ENCODE data around the gene HSD17B8.

HSD17B8 gene

DNA sequence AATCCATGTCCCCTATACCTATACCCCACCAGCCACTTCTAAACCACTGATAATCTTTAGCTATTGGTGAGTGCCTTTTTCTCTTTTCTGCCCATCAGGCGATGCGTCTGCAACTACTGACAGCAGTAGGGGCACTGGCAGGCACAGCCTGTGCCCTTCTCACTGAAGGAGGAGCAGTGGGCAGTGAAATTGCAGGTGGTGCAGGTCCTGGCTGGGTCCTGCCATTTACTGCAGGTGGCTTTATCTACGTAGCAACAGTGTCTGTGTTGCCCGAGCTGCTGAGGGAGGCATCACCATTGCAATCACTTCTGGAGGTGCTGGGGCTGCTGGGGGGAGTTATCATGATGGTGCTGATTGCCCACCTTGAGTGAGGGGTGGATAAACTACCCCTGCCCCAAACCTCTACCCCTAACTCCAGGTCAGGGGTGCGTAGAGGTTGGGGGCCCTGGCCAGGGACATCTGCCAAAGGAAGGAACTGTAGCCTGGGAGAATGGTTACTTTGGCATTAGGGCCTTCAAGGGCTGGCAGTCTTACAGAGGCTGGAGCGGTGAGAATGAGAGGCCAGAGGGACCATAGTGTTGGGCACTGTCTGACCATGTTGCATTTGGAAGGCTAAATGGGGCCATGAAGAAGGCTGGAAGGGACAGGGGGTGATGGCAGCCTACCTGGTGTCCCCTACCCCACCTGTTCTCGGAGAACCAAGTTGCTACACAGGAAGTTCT, 851 bp upstream of the HSD17B8 start:
- TF ChIP-seq, protein P1, sequence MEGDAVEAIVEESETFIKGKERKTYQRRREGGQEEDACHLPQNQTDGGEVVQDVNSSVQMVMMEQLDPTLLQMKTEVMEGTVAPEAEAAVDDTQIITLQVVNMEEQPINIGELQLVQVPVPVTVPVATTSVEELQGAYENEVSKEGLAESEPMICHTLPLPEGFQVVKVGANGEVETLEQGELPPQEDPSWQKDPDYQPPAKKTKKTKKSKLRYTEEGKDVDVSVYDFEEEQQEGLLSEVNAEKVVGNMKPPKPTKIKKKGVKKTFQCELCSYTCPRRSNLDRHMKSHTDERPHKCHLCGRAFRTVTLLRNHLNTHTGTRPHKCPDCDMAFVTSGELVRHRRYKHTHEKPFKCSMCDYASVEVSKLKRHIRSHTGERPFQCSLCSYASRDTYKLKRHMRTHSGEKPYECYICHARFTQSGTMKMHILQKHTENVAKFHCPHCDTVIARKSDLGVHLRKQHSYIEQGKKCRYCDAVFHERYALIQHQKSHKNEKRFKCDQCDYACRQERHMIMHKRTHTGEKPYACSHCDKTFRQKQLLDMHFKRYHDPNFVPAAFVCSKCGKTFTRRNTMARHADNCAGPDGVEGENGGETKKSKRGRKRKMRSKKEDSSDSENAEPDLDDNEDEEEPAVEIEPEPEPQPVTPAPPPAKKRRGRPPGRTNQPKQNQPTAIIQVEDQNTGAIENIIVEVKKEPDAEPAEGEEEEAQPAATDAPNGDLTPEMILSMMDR (IDR thresholded peaks at IDR 0.05; ENCODE audit: low read length, missing control alignments): no peak
- no peak overlapping the region for H3K4me3 ChIP-seq (replicated peaks; ENCODE audit: low read depth, low read length)
- DNase-seq (ENCODE audit: low read depth): no peak

DNA sequence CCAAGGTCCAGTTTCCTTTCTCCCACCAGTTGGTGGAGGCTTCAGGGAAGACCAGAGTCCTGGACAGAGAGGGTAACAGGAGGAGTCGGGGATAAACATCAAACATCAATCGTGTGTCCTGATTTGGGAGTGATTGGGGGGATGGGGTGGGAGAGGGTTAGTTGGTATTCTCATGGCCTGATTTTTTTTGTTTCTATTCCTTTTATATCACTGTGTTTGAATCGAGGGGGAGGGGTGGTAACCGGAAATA, 365 bp upstream of the HSD17B8 start:
- no peak overlapping the region for H3K4me3 ChIP-seq (replicated peaks; ENCODE audit: low read depth, low read length)
- DNase-seq (ENCODE audit: low read depth): no peak
- TF ChIP-seq, protein P1 (IDR thresholded peaks at IDR 0.05; ENCODE audit: low read length, missing control alignments): no peak

DNA sequence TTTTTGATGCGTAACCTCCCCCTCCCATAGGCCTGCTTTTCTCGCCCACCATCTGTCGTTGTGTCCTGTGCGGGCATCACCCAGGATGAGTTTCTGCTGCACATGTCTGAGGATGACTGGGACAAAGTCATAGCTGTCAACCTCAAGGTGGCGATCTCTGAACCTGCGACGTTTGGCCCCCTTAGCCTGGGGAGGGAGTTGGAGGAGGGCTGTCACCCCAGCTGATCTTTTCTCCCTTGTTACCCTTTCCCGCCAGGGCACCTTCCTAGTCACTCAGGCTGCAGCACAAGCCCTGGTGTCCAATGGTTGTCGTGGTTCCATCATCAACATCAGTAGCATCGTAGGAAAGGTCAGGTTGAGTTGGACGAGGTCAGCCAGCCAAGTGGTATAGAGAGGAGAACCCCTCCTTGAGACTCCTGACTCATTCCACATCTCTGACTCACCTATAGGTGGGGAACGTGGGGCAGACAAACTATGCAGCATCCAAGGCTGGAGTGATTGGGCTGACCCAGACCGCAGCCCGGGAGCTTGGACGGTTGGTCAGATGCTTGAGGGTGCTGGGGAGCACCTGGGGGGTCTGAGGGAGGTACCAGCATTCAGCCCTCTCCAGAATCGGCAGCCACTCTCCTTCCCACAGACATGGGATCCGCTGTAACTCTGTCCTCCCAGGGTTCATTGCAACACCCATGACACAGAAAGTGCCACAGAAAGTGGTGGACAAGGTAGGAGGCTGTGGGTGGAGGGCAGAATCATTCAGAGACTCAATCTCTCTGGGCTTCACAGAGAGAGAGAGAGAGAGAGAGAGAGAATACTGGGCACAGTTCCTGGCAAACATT, 954 bp downstream of the HSD17B8 start:
- peak overlapping the region; percentile 75 for H3K4me3 ChIP-seq (replicated peaks; ENCODE audit: low read depth, low read length)
- TF ChIP-seq, protein P1 (IDR thresholded peaks at IDR 0.05; ENCODE audit: low read length, missing control alignments): peak; percentile 1

DNA sequence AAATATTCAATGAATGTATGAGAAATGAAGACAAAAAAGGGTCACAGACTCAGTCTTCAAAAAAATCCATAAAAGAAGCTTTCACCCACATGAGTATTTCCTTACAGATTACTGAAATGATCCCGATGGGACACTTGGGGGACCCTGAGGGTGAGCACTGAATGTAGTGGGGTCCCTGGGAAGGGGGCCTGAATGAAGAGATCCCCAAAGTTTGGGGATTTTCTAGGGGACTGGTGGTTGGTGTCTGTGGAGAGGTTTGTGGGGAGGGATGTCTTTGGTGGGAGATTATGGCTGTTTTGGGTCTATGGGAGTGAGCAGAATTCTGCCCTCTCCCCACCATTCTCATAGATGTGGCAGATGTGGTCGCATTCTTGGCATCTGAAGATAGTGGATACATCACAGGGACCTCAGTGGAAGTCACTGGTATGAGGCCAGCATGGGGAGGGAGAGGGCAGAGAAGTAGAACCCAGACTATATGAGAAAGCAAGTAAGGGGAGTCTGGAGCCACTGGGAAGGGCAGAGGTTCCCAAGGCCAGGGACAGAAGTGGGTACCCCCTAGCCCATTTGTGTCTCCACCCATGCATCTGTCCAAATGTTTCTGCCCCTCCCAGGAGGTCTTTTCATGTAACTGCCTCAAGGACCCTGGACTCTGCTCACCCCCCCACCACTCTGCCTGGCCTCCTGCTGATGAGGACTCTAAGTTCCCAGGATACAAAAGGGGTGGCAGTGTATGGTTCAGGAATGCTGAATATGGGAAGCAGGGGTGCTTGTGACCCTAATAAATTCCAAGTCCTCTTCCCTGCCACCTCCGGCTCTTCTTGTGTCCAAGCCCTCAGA, 1.8 kb downstream of the HSD17B8 start:
- TF ChIP-seq, protein P1 (IDR thresholded peaks at IDR 0.05; ENCODE audit: low read length, missing control alignments): no peak
- H3K4me3 ChIP-seq (replicated peaks; ENCODE audit: low read depth, low read length): no peak overlapping the region
- no peak for DNase-seq (ENCODE audit: low read depth)

More for the DNA sequence above, 954 bp downstream of the HSD17B8 start:
- DNase-seq (ENCODE audit: low read depth): no peak

DNA sequence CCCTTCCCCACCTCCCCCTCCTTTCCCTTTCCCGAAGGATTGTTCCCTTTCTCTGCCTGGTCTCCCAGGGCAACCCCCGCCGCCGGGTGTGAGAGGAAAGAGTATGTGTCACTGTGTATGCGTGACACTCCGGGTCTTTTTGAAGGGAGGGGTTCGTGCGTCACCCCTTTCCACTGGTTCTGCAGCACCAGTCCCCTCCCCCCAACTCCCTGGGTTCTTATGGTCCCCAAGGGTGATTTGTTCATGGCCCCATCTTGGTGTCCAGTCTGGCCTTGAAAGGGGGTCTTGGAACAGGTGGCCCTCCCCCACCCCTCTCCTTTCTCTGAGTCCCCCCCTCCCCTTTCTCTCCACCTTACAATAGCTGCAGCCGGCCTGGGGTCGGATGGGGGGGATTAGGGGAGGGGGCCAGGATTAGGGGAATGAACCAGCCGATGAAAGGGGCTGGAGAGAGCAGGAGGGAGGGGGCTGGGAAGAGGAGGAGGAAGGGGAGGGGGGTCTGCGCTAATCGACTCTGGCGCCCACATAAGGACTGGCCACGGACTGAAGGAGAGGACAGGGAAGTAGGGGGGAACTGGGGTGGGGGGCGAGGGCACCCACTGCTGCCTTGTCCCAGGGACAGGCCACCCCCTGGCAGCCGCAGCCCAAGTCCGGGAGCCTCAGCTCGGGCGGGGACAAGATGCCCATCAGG, 2.6 kb downstream of the HSD17B8 start:
- H3K4me3 ChIP-seq (replicated peaks; ENCODE audit: low read depth, low read length): peak overlapping the region; percentile 89
- DNase-seq (ENCODE audit: low read depth): peak; percentile 25
- TF ChIP-seq, protein P1 (IDR thresholded peaks at IDR 0.05; ENCODE audit: low read length, missing control alignments): no peak

DNA sequence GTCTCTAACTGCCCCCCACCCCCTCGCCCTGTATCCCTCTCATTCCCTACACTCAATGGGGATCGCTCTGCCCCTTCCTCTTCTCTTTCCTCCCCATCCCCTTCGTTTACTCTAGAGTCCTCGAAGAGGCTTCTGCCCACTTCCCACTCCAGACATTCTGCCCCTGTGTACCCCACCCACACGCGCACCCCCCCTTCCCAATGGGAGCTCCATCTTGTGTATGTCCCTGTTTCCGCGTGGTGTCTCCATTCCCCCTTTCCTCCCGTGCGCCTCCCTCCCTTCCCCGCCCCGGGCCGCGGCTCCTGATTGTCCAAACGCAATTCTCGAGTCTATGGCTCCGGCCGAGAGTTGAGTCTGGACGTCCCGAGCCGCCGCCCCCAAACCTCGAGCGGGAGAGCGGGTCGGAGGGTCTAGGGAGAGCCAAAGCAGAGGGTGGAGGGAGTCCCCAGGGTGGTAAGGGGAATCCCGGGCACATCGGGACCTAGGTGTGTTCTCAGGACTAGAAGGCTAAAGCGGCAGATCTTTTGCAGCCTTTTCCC, 3.2 kb downstream of the HSD17B8 start:
- TF ChIP-seq, protein P1 (IDR thresholded peaks at IDR 0.05; ENCODE audit: low read length, missing control alignments): no peak
- DNase-seq (ENCODE audit: low read depth): peak; percentile 52
- H3K4me3 ChIP-seq (replicated peaks; ENCODE audit: low read depth, low read length): peak overlapping the region; percentile 89
